Activated effector memory CD4-positive, alpha-beta T cell treated with anti-CD3 and anti-CD28 coated beads, Interleukin-2, amount 50 U/mL, for 16 hours (primary cell): ENCODE results near the gene DBET.
"Not testable (repeated sequence)": the region's sequence is repeated elsewhere in the genome, so short reads cannot be mapped to it uniquely, and the experiment has no call there.

Experiments
- DNase-seq: peaks from one replicate; pipeline ENCODE4 v3.0.0-alpha.2; 2020

The DBET gene

DNA sequence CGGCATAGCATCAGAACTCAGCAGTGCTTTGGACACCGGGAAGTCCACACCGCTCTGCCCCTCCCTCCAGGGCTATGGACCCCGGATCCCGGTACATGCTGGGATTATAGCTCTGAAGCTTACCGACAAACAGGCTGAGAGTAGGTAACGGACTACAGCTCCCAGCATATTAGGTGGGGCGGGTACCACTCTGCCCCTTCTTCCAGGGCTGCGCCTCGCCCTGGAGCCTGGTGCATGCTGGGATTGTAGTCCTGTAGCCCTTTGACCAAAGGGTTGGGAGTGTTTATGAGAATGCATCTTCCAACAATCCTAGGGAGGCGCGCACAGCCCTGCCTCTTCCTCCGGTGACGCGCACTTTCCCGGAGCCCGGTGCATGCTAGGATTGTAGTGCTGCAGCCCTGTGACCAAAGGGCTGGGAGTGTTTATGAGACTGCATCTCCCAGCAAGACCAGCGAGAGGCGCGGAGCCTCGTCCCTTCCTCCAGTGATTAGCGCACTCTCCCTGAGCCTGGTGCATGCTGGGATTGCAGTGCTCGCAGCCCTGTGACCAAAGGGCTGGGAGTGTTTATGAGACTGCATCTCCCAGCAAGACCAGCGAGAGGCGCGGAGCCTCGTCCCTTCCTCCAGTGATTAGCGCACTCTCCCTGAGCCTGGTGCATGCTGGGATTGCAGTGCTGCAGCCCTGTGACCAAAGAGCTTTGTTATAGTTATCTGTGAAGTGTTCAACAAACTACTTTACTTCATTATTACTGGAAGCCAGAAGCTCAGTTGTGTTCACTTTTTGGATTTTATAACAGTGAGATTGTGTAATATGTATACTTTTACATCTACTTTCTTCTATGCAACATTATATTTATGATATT is 14.7 kb upstream of the DBET start:
- DNase-seq: not testable (repeated sequence)

DNA sequence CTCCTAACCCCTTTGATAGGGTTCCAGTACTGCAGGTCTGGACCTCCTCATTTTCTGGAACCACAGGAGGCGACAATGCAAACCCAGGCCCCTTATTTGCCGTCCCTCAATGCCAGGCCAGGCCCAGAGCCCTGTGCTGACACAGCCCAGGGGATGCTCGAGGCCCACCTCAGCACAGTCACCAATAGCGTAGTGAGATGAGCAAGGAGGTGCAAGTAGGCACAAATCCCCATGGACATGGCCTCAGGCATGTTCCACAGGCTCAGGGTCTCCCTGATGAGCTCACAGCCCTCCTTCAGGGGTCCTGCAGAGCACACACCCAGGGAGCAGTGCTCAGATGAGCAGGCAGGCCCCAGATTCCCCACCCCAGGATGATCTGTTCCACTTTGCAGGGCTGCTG is 5.3 kb upstream of the DBET start:
- DNase-seq: peak; percentile 47

DNA sequence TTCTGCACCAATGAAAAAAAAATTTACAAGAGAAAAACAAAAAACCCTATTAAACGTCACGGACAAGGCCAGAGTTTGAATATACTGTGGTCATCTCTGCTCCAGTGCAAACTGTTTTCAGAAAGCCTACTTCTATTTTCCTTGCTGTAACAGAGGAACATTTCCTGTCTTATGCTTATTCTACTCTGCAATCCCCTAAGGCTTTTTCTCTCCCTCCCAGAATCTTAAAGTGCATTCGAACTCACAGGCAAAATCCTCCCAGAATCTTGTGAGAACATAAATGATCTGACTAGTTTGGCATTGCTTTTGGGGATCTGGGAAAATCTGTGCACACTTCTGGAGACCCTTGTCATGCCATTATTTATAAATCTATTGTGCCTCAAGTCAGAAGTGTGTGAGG is 503 bp downstream of the DBET start:
- DNase-seq: not testable (repeated sequence)

DNA sequence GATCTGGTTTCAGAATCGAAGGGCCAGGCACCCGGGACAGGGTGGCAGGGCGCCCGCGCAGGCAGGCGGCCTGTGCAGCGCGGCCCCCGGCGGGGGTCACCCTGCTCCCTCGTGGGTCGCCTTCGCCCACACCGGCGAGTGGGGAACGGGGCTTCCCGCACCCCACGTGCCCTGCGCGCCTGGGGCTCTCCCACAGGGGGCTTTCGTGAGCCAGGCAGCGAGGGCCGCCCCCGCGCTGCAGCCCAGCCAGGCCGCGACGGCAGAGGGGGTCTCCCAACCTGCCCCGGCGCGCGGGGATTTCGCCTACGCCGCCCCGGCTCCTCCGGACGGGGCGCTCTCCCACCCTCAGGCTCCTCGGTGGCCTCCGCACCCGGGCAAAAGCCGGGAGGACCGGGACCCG is 4.0 kb downstream of the DBET start:
- peak; percentile 65 for DNase-seq

DNA sequence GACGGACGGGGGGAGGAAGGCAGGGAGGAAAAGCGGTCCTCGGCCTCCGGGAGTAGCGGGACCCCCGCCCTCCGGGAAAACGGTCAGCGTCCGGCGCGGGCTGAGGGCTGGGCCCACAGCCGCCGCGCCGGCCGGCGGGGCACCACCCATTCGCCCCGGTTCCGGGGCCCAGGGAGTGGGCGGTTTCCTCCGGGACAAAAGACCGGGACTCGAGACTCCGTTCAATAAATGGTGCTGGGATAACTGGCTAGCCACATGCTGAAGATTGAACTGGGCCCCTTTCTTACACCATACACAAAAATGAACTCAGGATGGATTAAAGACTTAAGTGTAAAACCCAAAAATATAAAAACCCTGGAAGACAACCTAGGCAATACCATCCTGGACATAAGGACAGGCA is 28.8 kb downstream of the DBET start:
- DNase-seq: not testable (repeated sequence)

DNA sequence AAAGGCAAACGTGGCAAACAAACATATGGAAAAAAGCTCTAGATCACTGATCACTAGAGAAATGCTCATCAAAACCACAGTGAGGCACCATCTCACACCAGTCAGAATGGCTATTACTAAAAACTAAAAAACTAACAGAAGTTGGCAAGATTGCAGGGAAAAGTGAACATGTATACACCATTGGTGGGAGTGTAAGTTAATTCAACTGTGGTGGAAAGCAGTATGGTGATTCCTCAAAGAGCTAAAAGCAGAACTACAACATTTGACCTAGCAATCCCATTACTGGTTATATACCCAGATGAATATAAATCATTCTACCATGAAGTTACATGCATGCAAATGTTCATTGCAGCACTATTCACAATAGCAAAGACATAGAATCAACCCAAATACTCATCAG is 29.7 kb downstream of the DBET start:
- DNase-seq: not testable (repeated sequence)

DNA sequence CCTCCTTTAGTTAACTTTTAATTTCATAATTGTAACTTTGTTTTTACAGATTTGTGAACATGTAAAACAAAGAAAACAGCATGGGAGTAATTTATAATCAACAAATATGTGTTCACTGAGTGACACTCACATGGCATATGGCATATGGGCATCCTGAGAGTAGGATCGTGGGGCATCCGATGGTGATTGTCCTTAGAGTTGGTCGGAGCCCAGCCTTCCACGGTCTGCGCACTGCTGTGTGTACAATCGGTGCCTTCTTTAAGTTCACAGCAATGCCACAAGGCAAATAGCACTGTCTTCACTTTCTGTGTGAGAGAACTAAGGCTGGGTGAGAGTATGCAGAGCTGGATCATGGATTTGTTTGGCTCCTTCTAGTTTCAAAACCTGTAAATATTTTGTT is 31.0 kb downstream of the DBET start:
- DNase-seq: not testable (repeated sequence)

DNA sequence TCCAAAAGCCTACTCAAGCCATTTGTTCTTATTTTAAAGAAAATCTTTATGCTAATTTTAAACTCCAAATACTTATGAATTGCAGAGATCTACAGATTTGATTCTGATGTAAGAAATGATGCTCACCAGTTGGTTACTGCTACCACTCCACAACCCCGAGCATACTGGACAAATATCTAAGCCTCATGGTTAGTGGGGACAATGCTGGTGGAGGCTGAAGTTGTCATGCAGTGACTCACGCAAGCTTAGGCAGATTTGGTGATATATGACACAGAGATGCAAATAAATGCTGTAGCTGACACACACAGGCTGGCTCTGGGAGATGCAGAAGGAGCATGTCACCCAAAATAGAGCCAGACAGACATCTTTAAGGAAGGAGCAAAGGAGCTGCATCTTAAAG is 35.3 kb downstream of the DBET start:
- DNase-seq: not testable (repeated sequence)

DNA sequence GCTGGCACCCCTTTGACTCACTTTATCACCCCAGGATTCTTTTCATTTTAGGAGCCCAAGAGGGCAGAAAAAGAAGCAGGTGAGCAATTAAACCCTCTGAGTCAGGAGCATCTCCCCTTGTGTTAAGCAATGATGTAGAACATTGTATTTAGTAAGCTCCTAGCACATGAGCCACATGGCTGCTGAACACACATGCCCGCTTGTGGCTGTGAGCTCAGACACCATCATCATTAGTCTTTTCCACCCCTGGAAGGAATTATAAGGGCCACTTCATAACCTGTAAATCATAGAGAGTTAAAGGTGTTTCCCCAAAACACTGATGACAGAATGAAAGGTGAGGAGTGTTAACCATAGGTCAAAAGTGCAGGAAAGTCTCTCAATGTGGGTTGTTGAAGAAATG is 37.2 kb downstream of the DBET start:
- not testable (repeated sequence) for DNase-seq

DNA sequence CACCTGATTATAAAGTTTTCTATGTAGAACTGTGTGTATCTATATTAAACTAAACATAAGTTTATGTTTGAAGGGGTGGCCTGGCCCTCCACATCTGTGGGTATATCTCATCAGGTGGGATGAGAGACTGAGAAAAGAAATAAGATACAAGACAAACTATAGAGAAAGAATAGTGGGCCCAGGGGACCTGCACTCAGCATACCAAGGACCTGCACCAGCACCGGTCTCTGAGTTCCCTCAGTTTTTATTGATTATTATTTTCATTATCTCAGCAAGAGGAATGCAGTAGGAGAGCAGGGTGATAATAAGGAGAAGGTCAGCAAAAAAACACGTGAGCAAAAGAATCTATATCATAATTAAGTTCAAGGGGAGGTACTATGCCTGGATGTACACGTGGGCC is 41.9 kb downstream of the DBET start:
- DNase-seq: not testable (repeated sequence)

DNA sequence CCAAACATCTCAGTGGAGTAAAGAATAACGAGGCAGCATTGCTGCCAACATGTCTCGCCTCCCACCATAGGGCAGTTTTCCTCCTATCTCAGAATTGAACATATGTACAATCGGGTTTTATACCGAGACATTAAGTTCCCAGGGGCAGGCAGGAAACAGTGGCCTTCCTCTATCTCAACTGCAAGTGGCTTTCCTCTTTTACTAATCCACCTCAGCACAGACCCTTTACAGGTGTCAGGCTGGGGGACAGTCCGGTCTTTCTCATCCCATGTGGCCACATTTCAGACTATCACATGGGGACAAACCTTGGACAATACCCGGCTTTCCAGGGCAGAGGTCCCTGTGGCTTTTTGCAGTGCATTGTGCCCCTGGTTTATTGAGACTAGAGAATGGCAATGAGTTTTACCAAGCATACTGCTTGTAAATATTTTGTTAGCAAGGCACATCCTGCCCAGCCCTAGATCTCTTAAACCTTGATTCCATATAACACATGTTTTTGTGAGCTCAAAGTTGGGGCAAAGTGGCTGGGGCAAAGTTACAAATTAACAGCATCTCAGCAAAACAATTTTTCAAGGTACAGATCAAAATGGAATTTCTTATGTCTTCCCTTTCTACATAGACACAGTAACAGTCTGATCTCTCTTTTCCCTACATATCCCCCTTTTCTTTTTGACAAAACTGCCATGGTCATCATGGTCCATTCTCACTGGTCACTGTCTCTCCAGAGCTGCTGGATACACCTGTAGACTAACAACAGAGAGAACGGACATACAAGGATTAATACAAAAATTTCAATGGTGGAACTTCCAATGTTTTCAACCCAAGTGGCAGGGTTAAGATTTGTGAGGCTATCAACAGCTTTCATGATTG is 42.5 kb downstream of the DBET start:
- DNase-seq: not testable (repeated sequence)

DNA sequence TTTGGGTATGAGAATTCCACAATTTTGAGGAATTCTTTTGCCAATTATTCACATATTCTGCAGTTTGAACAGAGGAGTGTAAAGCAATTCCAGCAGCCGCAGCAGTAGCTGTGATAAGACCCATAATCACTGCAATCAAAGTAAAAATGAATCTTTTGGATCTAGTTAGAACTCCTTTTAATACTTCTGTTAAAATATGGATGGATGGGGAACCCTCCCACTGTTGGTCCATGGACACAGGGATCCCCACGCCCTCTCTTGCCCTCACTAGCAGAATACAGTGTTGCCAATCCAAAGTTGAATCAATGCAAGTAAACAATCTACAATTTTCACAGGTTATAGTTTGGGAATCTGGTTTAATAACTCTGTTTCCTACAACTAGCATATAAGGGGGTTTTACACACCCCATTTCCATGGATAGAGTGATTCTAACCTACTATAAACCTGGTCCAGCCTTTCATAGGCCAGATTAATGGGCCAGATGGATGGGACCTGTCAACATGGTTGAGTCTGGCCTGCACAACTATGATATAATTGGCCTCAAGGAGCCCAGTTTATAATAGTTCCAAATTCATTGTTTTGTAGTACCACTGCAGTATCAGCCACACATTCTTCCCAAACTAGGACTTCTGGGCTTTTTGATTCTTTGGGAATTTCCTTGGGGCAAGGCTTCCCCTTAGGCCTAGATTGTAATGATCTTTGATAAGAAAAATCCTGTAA is 43.6 kb downstream of the DBET start:
- not testable (repeated sequence) for DNase-seq

DNA sequence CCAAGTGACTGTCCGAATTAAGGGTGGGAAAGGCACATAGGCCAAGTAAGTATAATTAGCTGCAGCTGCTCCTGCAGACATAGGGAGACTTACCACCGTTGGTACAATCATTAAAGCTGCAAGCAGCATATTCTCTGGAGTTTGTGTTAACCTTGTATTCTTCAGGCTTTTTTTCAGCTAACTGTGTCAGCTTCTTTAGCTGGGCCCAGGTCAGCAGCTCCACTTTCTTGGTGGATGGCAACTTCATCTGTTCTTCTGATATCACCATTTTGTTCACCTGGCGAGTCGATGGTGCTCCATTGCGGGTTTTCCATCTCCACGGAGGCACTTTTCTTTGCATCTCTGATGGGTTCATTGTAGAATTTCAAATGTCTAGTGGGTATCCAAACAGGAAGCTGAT is 44.5 kb downstream of the DBET start:
- DNase-seq: not testable (repeated sequence)

DNA sequence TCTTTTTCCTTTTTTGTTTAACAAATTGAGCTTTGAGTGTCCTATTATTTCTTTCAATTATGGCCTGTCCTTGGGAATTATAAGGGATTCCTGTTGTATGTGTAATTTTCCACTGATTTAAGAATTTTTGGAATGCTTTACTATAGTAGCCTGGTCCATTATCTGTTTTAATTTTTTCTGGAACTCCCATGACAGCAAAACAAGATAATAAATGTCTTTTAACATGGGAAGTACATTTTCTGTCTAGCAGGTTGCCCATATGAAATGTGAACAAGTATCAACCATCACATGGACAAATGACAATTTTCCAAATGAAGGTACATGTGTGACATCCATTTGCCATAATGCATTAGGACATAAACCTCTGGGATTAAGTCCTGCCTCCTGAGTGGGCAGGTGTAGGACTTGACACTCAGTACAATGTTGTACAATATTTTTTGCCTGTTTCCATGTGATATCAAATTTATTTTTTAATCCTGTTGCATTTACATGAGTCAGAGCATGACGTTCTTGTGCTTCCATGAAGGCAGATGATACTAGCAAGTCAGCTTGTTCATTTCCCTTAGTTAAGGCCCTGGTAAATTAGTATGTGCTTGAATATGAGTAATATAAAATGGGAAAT is 45.2 kb downstream of the DBET start:
- DNase-seq: not testable (repeated sequence)

DNA sequence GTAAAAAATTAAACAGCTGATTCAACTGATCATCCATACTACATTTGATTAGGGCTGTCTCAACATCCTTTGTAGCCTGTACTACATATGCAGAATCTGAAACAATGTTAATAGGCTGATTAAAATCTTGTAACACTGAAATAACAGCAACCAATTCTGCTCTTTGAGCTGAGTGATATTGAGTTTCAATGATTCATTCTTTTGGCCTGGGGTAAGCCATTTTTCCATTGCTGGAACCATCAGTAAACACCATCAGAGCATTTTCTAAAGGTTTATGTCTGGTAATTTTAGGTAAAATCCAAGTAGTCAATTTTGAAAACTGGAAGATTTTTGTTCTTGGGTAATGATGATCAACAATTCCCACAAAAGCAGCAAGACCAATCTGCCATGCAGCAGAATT is 45.7 kb downstream of the DBET start:
- not testable (repeated sequence) for DNase-seq

DNA sequence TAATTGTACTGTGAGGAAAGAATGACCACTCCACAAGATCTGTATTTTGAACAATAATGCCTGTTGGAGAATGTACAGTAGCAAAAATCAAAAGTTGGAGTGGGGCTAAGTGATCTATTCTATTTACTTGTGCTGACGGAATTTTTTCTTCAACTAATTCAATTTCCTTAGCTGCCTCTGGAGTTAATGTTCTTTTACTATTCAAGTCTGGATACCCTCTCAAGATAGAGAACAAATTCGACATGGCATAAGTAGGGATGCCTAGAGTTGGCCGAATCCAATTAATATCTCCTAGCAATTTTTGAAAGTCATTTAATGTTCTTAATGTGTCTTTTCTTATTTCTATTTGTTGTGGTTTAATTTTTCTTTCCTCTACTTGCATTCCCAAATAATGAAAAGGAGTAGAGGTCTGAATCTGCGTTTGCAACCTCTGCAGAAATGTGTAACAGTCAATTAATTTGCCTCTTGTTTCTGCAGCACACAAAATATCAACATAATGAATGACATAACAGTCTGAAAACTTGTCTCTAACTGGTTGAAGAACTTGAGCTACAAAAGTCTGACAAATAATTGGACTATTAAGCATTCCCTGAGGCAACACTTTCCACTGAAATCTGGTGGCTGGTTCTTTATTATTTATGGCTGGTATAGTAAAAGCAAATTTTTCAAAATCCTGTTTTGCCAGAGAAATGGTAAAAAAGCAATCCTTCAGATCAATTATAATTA is 46.4 kb downstream of the DBET start:
- not testable (repeated sequence) for DNase-seq

DNA sequence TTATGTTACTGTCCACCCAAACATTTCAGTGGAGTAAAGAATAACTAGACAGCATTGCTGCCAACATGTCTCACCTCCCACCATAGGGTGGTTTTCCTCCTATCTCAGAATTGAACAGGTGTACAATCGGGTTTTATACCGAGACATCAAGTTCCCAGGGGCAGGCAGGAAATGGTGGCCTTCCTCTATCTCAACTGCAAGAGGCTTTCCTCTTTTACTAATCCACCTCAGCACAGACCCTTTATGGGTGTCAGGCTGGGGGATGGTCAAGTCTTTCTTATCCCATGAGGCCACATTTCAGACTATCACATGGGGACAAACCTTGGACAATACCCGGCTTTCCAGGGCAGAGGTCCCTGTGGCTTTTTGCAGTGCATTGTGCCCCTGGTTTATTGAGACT is 48.6 kb downstream of the DBET start:
- not testable (repeated sequence) for DNase-seq

DNA sequence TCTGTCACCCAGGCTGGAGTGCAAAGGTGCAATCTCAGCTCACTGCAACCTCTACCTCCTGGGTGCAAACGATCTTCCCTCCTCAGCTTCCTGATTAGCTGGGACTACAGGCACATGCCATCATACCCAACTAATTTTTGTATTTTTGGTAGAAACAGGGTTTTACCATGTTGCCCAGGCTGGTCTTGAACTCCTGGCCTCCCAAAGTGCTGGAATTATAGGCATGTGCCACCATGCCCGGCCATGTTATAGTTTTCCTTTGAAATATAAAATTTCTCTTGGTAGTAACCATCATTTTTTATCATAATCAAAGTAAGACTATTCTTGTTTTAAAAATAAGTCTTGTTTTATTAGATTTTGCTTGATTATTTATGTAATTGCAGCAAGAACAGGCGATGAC is 50.7 kb downstream of the DBET start:
- DNase-seq: not testable (repeated sequence)
